Parathyroid adenoma (tissue), 2 donors: ENCODE data around the gene PLA2G4C.
"Not testable (repeated sequence)": the region's sequence is repeated elsewhere in the genome, so short reads cannot be mapped to it uniquely, and the experiment has no call there.

Source experiments
- H2AFZ ChIP-seq: fragments of 300-600 bp; sonication (generic); one replicate; pipeline ENCODE4 v1.7.0; 2017; ENCODE audit warnings: antibody characterized with exemption, mild to moderate bottlenecking
- H3K27ac ChIP-seq: fragments of 300-600 bp; sonication (generic); one replicate; pipeline ENCODE4 v1.7.0; 2017
- H3K27me3 ChIP-seq: fragments of 300-600 bp; sonication (generic); one replicate; pipeline ENCODE4 v1.7.0; 2017; ENCODE audit warnings: low read length; ENCODE audit not compliant: control insufficient read depth, insufficient read depth
- H3K36me3 ChIP-seq: fragments of 300-600 bp; sonication (generic); one replicate; pipeline ENCODE4 v1.7.0; 2017; ENCODE audit warnings: low read length; ENCODE audit not compliant: control insufficient read depth, insufficient read depth
- H3K4me1 ChIP-seq: fragments of 300-600 bp; sonication (generic); one replicate; pipeline ENCODE4 v1.7.0; 2017; ENCODE audit warnings: control low read depth
- H3K4me2 ChIP-seq: fragments of 300-600 bp; sonication (generic); one replicate; pipeline ENCODE4 v1.7.0; 2017; ENCODE audit warnings: low read length
- H3K4me3 ChIP-seq: fragments of 300-600 bp; sonication (generic); one replicate; pipeline ENCODE4 v1.7.0; 2017; ENCODE audit warnings: low read depth, low read length
- H3K79me2 ChIP-seq: fragments of 300-600 bp; sonication (generic); one replicate; pipeline ENCODE4 v1.7.0; 2017; ENCODE audit warnings: control low read depth
- H3K9ac ChIP-seq: fragments of 300-600 bp; sonication (generic); one replicate; pipeline ENCODE4 v1.7.0; 2017; ENCODE audit warnings: mild to moderate bottlenecking
- H3K9me3 ChIP-seq: fragments of 300-600 bp; sonication (generic); one replicate; pipeline ENCODE4 v1.7.0; 2017; ENCODE audit warnings: low read length; ENCODE audit not compliant: control insufficient read depth
- CTCF ChIP-seq: fragments of 300-600 bp; sonication (generic); IDR thresholded peaks from one replicate; pipeline ENCODE4 v1.7.0; 2017; ENCODE audit warnings: antibody characterized with exemption, mild to moderate bottlenecking
- donor health status: primary hyperparathyroidism.

The PLA2G4C gene

DNA sequence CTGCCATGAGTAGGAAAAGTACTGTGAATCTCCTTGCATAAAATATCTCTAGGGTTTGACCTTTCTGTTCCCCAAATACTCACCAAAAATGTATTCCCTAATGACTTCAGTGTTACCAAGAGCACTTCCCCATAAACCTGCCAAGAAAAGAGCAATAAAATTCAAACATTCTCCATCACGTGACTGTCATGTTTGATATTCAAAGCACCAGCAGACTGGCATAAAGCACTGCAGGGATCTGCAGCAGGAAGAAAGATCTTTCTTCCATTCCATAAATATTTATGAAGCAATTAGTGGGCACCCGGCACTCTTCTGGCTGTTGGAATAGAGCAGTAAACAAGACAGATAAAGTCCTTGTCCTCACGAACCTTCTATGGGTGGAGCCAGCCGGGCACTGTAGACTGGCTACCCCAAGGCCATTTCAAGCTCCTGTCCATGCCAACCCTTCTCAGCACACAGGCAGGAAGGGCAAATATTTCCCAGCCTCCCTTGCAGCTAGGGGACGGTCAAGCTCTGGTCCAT lies 20.3 kb downstream of the PLA2G4C start:
- Histone ChIP-seq H2AFZ (no peak overlapping the region), H3K4me3 (no peak overlapping the region), H3K36me3 (no peaks in the 10 kb centered on the region), H3K4me1 (no peaks in the 10 kb centered on the region), H3K27me3 (no peaks in the 10 kb centered on the region), H3K79me2 (no peaks in the 10 kb centered on the region), H3K4me2 (no peak overlapping the region), H3K27ac (no peak overlapping the region), H3K9me3 (no peaks in the 10 kb centered on the region), H3K9ac (no peak overlapping the region)
- no peak for TF ChIP-seq CTCF

GRCh38 chr19:48088991-48089390 lies 21.6 kb downstream of the PLA2G4C start:
- not testable (repeated sequence) for H3K79me2 ChIP-seq, H3K4me3 ChIP-seq, H3K9ac ChIP-seq, H3K4me2 ChIP-seq, H2AFZ ChIP-seq, H3K9me3 ChIP-seq, H3K36me3 ChIP-seq, H3K27ac ChIP-seq, H3K27me3 ChIP-seq, H3K4me1 ChIP-seq

DNA sequence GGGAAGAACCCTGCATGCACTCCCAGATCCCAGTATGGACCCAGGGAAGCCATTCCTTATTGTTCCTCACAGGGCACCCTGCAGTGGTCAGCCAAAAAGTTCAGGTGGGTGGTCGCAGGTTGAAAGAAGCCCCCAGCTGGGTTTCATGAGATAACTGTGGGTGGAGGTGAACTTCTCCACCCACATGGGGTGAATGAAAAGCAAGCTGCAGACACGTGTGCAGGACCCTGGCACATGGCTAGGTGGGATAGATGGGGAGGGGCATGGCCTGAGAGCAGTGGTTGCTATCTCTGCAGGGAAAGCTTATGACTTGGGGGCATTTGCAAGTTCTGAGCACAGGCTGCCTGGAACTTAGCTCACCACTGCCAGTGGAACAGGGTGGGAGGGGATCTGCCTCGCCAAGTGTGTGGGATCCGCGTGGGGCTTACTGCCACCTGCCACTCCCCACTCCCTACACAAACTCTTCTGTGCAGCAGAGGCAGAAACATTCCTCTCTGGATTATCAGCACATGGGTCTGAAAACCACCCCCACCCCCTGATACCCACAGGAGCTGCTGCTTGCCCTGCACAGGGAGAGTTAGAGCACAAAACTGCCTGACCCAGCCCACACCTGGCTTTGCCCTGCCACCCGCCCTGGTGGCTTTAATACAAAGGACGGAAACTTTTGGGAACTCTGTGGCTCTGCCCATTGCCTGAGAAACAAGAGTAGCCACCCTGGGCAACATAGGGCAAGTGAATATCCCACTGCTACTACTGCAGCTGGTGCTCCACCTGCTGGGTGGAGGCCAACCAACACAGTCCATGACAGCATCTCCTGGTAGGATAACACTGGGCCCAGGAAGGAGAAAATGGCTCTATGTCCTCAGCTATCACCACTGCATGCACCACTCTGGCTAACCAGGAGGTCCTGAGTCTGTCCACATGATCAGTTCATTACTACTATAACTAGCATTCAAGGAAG lies 24.4 kb downstream of the PLA2G4C start:
- no peak for TF ChIP-seq CTCF
- no peaks in the 10 kb centered on the region for H3K27me3 ChIP-seq
- H3K4me3 ChIP-seq, result no peak overlapping the region
- H3K27ac ChIP-seq, result no peak overlapping the region
- H2AFZ ChIP-seq, result no peak overlapping the region
- no peaks in the 10 kb centered on the region for H3K4me1 ChIP-seq
- H3K9me3 ChIP-seq, result no peaks in the 10 kb centered on the region
- H3K4me2 ChIP-seq, result no peak overlapping the region
- H3K36me3 ChIP-seq, result no peaks in the 10 kb centered on the region
- no peak overlapping the region for H3K9ac ChIP-seq
- no peaks in the 10 kb centered on the region for H3K79me2 ChIP-seq

GRCh38 chr19:48085076-48085475 lies 25.5 kb downstream of the PLA2G4C start:
- no peak for TF ChIP-seq CTCF

DNA sequence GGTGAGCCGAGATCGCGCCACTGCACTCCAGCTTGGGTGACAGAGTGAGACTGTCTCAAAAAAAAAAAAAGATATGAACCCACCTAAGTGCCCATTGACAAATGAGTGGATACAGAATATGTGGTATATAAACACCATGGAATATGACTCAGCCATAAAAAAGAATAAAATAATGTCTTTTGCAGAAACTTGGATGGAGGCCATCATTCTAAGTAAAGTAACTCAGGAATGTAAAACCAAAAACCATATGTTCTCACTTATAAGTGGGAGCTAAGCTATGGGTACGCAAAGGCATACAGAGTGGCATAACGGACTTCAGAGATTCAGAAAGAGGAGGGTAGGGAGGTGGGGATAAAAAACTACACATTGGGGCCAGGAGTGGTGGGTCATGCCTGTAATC lies 29.5 kb downstream of the PLA2G4C start:
- Histone ChIP-seq H2AFZ (no peak overlapping the region), H3K27me3 (no peaks in the 10 kb centered on the region), H3K4me1 (no peaks in the 10 kb centered on the region), H3K79me2 (no peaks in the 10 kb centered on the region), H3K36me3 (no peaks in the 10 kb centered on the region), H3K4me3 (no peak overlapping the region), H3K9ac (no peak overlapping the region), H3K9me3 (no peaks in the 10 kb centered on the region), H3K4me2 (no peak overlapping the region), H3K27ac (no peak overlapping the region)
- TF ChIP-seq CTCF, result no peak

More at GRCh38 chr19:48085076-48085475, 25.5 kb downstream of the PLA2G4C start:
- H3K4me3 ChIP-seq, result no peak overlapping the region
- H3K9ac ChIP-seq, result no peak overlapping the region
- H2AFZ ChIP-seq, result no peak overlapping the region
- H3K27ac ChIP-seq, result no peak overlapping the region
- no peaks in the 10 kb centered on the region for H3K4me1 ChIP-seq
- H3K27me3 ChIP-seq, result no peaks in the 10 kb centered on the region
- H3K9me3 ChIP-seq, result no peaks in the 10 kb centered on the region
- H3K36me3 ChIP-seq, result no peaks in the 10 kb centered on the region
- no peak overlapping the region for H3K4me2 ChIP-seq
- no peaks in the 10 kb centered on the region for H3K79me2 ChIP-seq

GRCh38 chr19:48070177-48070769 lies 40.3 kb downstream of the PLA2G4C start:
- H3K9me3 ChIP-seq, H3K36me3 ChIP-seq, H3K4me1 ChIP-seq, H2AFZ ChIP-seq, H3K79me2 ChIP-seq, H3K27me3 ChIP-seq, H3K4me2 ChIP-seq, H3K27ac ChIP-seq, H3K9ac ChIP-seq, H3K4me3 ChIP-seq: not testable (repeated sequence)
